WTC11 (cell line): ENCODE measurements around the gene DGKZ. TPM values are rescaled to one million over a fixed set of nuclear protein-coding genes. Genes with fewer than 3 reads are reported as not detected.

Experiments
- ATAC-seq: fragments of 200-7000 bp; cut with Tn5 transposase; 2 replicates; pipeline ENCODE4 v1.10.0; 2021; ENCODE audit warnings: mild to moderate bottlenecking, moderate library complexity
- CTCF ChIA-PET: fragments of 300-600 bp; sonication (Branson Sonifier 250); formaldehyde crosslinking; loops from one replicate; lab custom pipeline; 2021; ENCODE audit warnings: antibody characterized with exemption; lab: Charles Lee
- POLR2A ChIA-PET: fragments of 350-600 bp; sonication (Branson Sonifier 250); formaldehyde crosslinking; loops from one replicate; lab custom pipeline; 2021; ENCODE audit warnings: antibody characterized with exemption; lab: Charles Lee
- DNase-seq: peaks from one replicate; pipeline ENCODE4 v3.0.0; 2021; ENCODE audit warnings: low spot score
- H3K27ac Mint-ChIP-seq: 2 replicates; pipeline ENCODE4 v1.8.0; 2021; ENCODE audit warnings: mixed read lengths
- H3K27me3 Mint-ChIP-seq: 2 replicates; pipeline ENCODE4 v1.8.0; 2021; ENCODE audit warnings: low read depth, mild to moderate bottlenecking, moderate library complexity, mixed read lengths
- H3K36me3 Mint-ChIP-seq: 2 replicates; pipeline ENCODE4 v1.8.0; 2021; ENCODE audit warnings: mixed read lengths
- H3K4me1 Mint-ChIP-seq: 2 replicates; pipeline ENCODE4 v1.8.0; 2022; ENCODE audit warnings: mixed read lengths
- H3K4me3 Mint-ChIP-seq: 2 replicates; pipeline ENCODE4 v1.8.0; 2021; ENCODE audit warnings: mild to moderate bottlenecking, moderate library complexity, mixed read lengths
- H3K9me3 Mint-ChIP-seq: 2 replicates; pipeline ENCODE4 v1.8.0; 2021; ENCODE audit warnings: mixed read lengths
- AFF4 ChIP-seq: sonication (generic); formaldehyde crosslinking; IDR thresholded peaks from 2 replicates; pipeline ENCODE4 v1.8.1; 2023; ENCODE audit warnings: mild to moderate bottlenecking, missing genetic modification reagents, borderline replicate concordance
- CBFB ChIP-seq: sonication (generic); formaldehyde crosslinking; IDR thresholded peaks from 2 replicates; pipeline ENCODE4 v1.8.1; 2022; ENCODE audit warnings: mild to moderate bottlenecking, low read depth, missing genetic modification reagents
- CREB1 ChIP-seq: sonication (generic); formaldehyde crosslinking; IDR thresholded peaks from 2 replicates; pipeline ENCODE4 v1.8.0; 2023; ENCODE audit warnings: mild to moderate bottlenecking, missing genetic modification reagents
- CTCF ChIP-seq: fragments of 200-600 bp; IDR thresholded peaks from 2 replicates; pipeline ENCODE4 v1.8.0; 2022; ENCODE audit warnings: antibody characterized with exemption
- FOXJ3 ChIP-seq: sonication (generic); formaldehyde crosslinking; IDR thresholded peaks from 2 replicates; pipeline ENCODE4 v1.9.0; 2021; ENCODE audit warnings: missing genetic modification reagents, mild to moderate bottlenecking, borderline replicate concordance
- GRHL2 ChIP-seq: fragments of 250-450 bp; sonication (Bioruptor Pico); IDR thresholded peaks from 2 replicates; pipeline ENCODE4 v1.8.0; 2022; ENCODE audit warnings: mild to moderate bottlenecking, moderate library complexity; ENCODE audit not compliant: insufficient replicate concordance, severe bottlenecking
- MXD4 ChIP-seq: fragments of 250-450 bp; sonication (Bioruptor Pico); IDR thresholded peaks from 2 replicates; pipeline ENCODE4 v1.8.0; 2021; ENCODE audit warnings: mild to moderate bottlenecking, moderate library complexity, borderline replicate concordance
- NFYB ChIP-seq: sonication (generic); formaldehyde crosslinking; conservative IDR thresholded peaks from 2 replicates; pipeline ENCODE4 v1.8.0; 2022; ENCODE audit warnings: low read depth, missing genetic modification reagents
- OVOL2 ChIP-seq: fragments of 250-450 bp; sonication (Bioruptor Pico); IDR thresholded peaks from 2 replicates; pipeline ENCODE4 v1.9.0; 2021; ENCODE audit warnings: mild to moderate bottlenecking, borderline replicate concordance
- RORB ChIP-seq: fragments of 250-450 bp; sonication (Bioruptor Pico); IDR thresholded peaks from 2 replicates; pipeline ENCODE4 v1.9.0; 2021; ENCODE audit warnings: mild to moderate bottlenecking
- SP1 ChIP-seq: sonication (generic); formaldehyde crosslinking; conservative IDR thresholded peaks from 2 replicates; pipeline ENCODE4 v1.8.1; 2022; ENCODE audit warnings: missing genetic modification reagents
- TEAD1 ChIP-seq: sonication (generic); formaldehyde crosslinking; IDR thresholded peaks from 2 replicates; pipeline ENCODE4 v1.8.0; 2022; ENCODE audit warnings: mild to moderate bottlenecking, missing genetic modification reagents
- TEAD4 ChIP-seq: sonication (generic); formaldehyde crosslinking; IDR thresholded peaks from 2 replicates; pipeline ENCODE4 v1.8.0; 2022; ENCODE audit warnings: mild to moderate bottlenecking, missing genetic modification reagents
- ZMAT4 ChIP-seq: fragments of 250-450 bp; sonication (Bioruptor Pico); IDR thresholded peaks from 2 replicates; pipeline ENCODE4 v1.9.0; 2021; ENCODE audit warnings: mild to moderate bottlenecking
- ZNF121 ChIP-seq: sonication (generic); formaldehyde crosslinking; IDR thresholded peaks from 2 replicates; pipeline ENCODE4 v1.8.0; 2023; ENCODE audit warnings: missing genetic modification reagents
- ZNF232 ChIP-seq: sonication (generic); formaldehyde crosslinking; IDR thresholded peaks from 2 replicates; pipeline ENCODE4 v1.8.0; 2022; ENCODE audit warnings: mild to moderate bottlenecking, missing genetic modification reagents
- ZNF263 ChIP-seq: sonication (generic); formaldehyde crosslinking; IDR thresholded peaks from 2 replicates; pipeline ENCODE4 v1.8.1; 2022; ENCODE audit warnings: low read depth, mild to moderate bottlenecking, moderate library complexity, missing genetic modification reagents
- ZNF396 ChIP-seq: fragments of 250-450 bp; sonication (Bioruptor Pico); IDR thresholded peaks from 2 replicates; pipeline ENCODE4 v1.8.0; 2021; ENCODE audit warnings: mild to moderate bottlenecking, moderate library complexity, borderline replicate concordance
- ZNF416 ChIP-seq: fragments of 250-450 bp; sonication (Bioruptor Pico); IDR thresholded peaks from 2 replicates; pipeline ENCODE4 v1.9.0; 2021; ENCODE audit warnings: mild to moderate bottlenecking, inconsistent platforms
- total RNA-seq: library from RNA; stranded (reverse); gene quantifications from 3 replicates; pipeline ENCODE4 v1.2.3, GENCODE V29; 2021
- TF ChIP-seq, protein P1 (sequence below): sonication (generic); formaldehyde crosslinking; IDR thresholded peaks from 2 replicates; pipeline ENCODE4 v1.8.1; 2023; ENCODE audit warnings: mild to moderate bottlenecking, missing genetic modification reagents, moderate library complexity
- TF ChIP-seq, protein P2 (sequence below): sonication (generic); formaldehyde crosslinking; IDR thresholded peaks from 2 replicates; pipeline ENCODE4 v1.8.1; 2022; ENCODE audit warnings: mild to moderate bottlenecking, moderate library complexity, missing genetic modification reagents
- TF ChIP-seq, protein P3 (sequence below): sonication (generic); formaldehyde crosslinking; IDR thresholded peaks from 2 replicates; pipeline ENCODE4 v1.8.0; 2023; ENCODE audit warnings: missing genetic modification reagents, mild to moderate bottlenecking, borderline replicate concordance

The DGKZ gene
- total RNA-seq, 1 experiment from 2014 or later = 139 TPM

DNA sequence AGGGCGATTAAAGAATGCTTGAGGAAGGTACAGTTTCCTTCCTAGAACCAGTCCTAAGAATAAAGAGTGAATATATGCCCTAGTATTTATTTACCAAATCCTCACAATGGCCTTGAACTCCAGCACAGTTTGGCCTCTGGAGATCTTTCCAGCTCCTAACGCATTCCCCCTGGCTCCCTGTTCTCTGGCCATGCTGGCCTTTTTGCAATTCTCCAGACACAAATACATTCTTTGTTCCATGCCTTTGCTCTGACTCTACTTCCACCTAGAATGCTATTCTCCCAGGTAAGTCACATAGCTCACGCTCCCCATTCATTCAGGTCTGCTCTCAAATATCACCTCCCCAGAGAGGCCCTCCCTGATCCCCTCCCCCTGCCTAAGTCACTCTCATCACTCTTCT lies 3.7 kb upstream of the DGKZ start (continued):
- no peak for TF ChIP-seq ZNF396
- no peak for TF ChIP-seq TEAD4
- TF ChIP-seq OVOL2 (CRISPR knock-in tag) = no peak
- no peak for TF ChIP-seq MXD4

DNA sequence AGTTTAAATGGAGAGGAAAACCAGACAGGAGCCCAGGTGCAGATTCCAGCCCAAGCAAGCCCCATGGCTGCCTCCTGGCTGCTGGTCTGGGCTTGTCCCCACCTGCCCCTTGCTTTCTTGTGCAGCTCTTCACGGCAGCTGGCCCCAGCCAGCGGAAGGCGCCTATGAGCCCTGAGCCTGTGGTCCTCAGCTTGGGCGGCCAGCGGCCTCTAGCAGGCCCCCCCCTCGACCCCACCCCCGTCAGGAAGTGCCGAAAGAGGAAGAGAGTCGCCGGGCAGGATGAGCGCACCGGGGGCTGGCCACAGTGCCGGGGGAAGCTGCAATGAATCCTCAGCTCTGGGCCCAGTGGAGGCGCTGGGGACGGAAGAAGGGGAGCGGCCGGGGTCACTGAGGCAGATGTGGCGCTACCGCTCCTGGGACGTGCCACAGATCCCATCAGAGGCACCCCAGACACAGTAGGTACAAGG lies 2.1 kb upstream of the DGKZ start:
- ATAC-seq (peak; percentile 38), DNase-seq (peak; percentile 55)
- TF ChIP-seq RORB (CRISPR knock-in tag) (no peak), ZMAT4 (CRISPR knock-in tag) (no peak), ZNF263 (CRISPR knock-in tag) (no peak), ZNF232 (CRISPR knock-in tag) (no peak), TEAD1 (CRISPR knock-in tag) (no peak), FOXJ3 (no peak), CREB1 (CRISPR knock-in tag) (no peak), SP1 (CRISPR knock-in tag) (peak; percentile 40; the same call in 1 of the 2 replicates), CBFB (CRISPR knock-in tag) (no peak)
- TF ChIP-seq, protein P1, sequence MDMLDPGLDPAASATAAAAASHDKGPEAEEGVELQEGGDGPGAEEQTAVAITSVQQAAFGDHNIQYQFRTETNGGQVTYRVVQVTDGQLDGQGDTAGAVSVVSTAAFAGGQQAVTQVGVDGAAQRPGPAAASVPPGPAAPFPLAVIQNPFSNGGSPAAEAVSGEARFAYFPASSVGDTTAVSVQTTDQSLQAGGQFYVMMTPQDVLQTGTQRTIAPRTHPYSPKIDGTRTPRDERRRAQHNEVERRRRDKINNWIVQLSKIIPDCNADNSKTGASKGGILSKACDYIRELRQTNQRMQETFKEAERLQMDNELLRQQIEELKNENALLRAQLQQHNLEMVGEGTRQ = no peak
- TF ChIP-seq, protein P2, sequence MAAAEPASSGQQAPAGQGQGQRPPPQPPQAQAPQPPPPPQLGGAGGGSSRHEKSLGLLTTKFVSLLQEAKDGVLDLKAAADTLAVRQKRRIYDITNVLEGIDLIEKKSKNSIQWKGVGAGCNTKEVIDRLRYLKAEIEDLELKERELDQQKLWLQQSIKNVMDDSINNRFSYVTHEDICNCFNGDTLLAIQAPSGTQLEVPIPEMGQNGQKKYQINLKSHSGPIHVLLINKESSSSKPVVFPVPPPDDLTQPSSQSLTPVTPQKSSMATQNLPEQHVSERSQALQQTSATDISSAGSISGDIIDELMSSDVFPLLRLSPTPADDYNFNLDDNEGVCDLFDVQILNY (CRISPR knock-in tag) = 0 out of 2 replicates have a peak, but pooled peaks have one; percentile 52
- no peaks in the 10 kb centered on the region for H3K36me3 Mint-ChIP-seq
- peaks cover 11% of the 10 kb centered on the region for H3K27me3 Mint-ChIP-seq
- no peaks in the 10 kb centered on the region for H3K9me3 Mint-ChIP-seq
- ChIA-PET CTCF (interaction anchor here (0.7 to 3.6 kb wide), 22 partner anchors 9 to 122 kb away, joined by 3 to 31 read pairs (median 7); partner anchors contain the start of genes CHRM4 and CREB3L1), POLR2A (interaction anchor here (0.9 to 2.7 kb wide), 6 partner anchors 11 to 224 kb away, joined by 3 to 6 read pairs (median 4); partner anchors contain the start of gene CHRM4)
- peak overlapping the region; percentile 63 for H3K4me3 Mint-ChIP-seq
- H3K4me1 Mint-ChIP-seq = peaks cover 88% of the 10 kb centered on the region
- H3K27ac Mint-ChIP-seq = peak overlapping the region; percentile 95

DNA sequence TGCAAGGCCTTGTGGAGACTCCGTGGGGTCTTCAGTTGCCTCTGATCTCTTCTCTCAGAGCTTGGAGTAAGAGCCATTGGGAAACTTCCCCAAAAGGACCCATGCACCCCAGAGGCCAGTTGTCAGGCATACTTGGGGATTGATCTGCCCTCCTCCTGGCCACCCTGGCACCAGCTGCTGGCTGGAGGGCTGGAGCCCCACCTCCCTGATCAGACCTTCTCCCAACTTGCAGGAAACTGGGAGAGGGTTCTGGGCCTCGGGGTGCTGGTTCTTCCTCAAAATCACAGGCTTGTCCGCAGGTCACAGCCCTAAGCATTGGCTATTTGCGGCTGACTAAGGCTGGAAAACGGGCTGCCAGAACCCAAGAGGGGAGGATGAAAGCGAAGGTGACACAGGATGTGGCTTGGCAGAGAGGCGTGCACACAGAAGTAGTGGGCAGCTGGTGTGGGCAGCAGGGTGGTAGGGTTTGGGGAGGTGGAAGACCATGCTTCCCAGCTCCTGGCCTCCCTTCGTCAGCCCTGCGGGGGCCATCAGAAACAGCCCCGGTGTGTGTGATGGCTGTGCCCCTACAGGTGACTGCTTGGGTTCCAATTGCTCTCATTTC lies 1.3 kb upstream of the DGKZ start:
- Mint-ChIP-seq H3K27me3 (peaks cover 11% of the 10 kb centered on the region), H3K36me3 (no peaks in the 10 kb centered on the region), H3K9me3 (no peaks in the 10 kb centered on the region), H3K27ac (no peak overlapping the region), H3K4me3 (peak overlapping the region; percentile 63), H3K4me1 (peaks cover 86% of the 10 kb centered on the region)
- CTCF ChIA-PET = interaction anchor here (0.8 to 3.6 kb wide), 19 partner anchors 10 to 123 kb away, joined by 3 to 31 read pairs (median 8); partner anchors contain the start of genes CHRM4 and CREB3L1
- POLR2A ChIA-PET = interaction anchor here (0.5 to 2.7 kb wide), 8 partner anchors 12 to 1512 kb away, joined by 3 to 6 read pairs (median 3); partner anchors contain the start of gene CHRM4
- no peak for ATAC-seq
- DNase-seq = no peak
- no peak for TF ChIP-seq CREB1 (CRISPR knock-in tag)
- TF ChIP-seq GRHL2 (CRISPR knock-in tag) = no peak
- TF ChIP-seq ZNF121 (CRISPR knock-in tag) = no peak
- no peak for TF ChIP-seq NFYB (CRISPR knock-in tag)
- TF ChIP-seq, protein P3, sequence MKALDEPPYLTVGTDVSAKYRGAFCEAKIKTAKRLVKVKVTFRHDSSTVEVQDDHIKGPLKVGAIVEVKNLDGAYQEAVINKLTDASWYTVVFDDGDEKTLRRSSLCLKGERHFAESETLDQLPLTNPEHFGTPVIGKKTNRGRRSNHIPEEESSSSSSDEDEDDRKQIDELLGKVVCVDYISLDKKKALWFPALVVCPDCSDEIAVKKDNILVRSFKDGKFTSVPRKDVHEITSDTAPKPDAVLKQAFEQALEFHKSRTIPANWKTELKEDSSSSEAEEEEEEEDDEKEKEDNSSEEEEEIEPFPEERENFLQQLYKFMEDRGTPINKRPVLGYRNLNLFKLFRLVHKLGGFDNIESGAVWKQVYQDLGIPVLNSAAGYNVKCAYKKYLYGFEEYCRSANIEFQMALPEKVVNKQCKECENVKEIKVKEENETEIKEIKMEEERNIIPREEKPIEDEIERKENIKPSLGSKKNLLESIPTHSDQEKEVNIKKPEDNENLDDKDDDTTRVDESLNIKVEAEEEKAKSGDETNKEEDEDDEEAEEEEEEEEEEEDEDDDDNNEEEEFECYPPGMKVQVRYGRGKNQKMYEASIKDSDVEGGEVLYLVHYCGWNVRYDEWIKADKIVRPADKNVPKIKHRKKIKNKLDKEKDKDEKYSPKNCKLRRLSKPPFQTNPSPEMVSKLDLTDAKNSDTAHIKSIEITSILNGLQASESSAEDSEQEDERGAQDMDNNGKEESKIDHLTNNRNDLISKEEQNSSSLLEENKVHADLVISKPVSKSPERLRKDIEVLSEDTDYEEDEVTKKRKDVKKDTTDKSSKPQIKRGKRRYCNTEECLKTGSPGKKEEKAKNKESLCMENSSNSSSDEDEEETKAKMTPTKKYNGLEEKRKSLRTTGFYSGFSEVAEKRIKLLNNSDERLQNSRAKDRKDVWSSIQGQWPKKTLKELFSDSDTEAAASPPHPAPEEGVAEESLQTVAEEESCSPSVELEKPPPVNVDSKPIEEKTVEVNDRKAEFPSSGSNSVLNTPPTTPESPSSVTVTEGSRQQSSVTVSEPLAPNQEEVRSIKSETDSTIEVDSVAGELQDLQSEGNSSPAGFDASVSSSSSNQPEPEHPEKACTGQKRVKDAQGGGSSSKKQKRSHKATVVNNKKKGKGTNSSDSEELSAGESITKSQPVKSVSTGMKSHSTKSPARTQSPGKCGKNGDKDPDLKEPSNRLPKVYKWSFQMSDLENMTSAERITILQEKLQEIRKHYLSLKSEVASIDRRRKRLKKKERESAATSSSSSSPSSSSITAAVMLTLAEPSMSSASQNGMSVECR (CRISPR knock-in tag) = no peak
- no peak for TF ChIP-seq CTCF
- TF ChIP-seq ZNF416 = no peak
- no peak for TF ChIP-seq AFF4
